ENCODE results near the gene ERCC6L2. TPM values are rescaled to one million over a fixed set of nuclear protein-coding genes. Genes with fewer than 3 reads are reported as not detected.

The ERCC6L2 gene
- total RNA-seq, 4 donors from 2014 or later: 25.8 to 51.4 (median 36.4) TPM

DNA sequence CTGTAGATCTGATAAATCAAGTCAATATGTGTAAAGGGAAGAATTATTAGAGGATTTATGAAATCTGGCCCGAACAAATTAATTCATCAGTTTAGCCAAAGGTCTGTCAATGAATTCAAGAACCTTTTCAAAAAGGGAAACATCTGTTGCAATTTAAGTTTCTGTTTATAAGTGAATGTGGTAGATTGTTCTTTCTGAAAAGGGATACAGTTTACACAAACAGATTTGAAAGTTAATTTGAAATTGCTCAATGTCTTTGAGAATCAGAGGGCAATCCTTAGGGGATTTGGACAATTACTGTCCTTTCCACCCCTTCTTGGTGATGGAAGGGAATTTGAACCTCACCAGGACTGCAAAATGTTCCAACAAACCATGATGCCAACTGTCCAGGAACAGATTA lies 29.7 kb upstream of the ERCC6L2 start:
- TF ChIP-seq POLR2A (IDR thresholded peaks at IDR 0.05): no peak
- no peak for DNase-seq (ENCODE audit: low spot score in 2 of 2)
- WGBS, 2 donors: 61 to 73% methylated on average over 1 of the region's 1 CpG
- H3K4me3 ChIP-seq (ENCODE audit: low read depth, poor library complexity, severe bottlenecking): no peak overlapping the region
- intact Hi-C loops (cut with DNase I; ENCODE audit: low total_unique reads): no loop called here

DNA sequence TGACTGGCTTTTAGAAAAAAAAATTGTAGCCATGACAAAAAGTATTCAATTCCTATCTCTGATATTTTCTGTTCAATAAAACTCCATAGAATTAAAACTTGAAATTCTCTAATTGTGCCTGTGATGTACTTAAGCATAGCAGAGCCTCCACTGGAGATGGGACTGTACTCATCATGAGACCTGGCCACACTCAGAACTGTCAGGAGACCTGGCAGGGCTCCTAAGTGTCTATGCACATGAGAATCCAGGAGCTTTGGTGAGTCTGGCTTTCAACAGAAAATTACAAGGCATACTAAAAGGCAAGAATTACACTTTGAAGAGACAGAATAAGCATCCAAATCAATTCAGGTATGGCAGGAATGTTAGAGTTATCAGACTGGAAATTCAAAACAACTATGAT lies 26.7 kb upstream of the ERCC6L2 start:
- intact Hi-C loops (cut with DNase I; ENCODE audit: low total_unique reads): no loop called here
- DNase-seq (ENCODE audit: low spot score in 2 of 2): no peak
- no peak overlapping the region for H3K4me3 ChIP-seq (ENCODE audit: low read depth, poor library complexity, severe bottlenecking)
- no peak for TF ChIP-seq POLR2A (IDR thresholded peaks at IDR 0.05)
- TF ChIP-seq CTCF (IDR thresholded peaks at IDR 0.05): no peak

GRCh38 chr9:95852059-95853032 lies 23.1 kb upstream of the ERCC6L2 start:
- DNase-seq (ENCODE audit: low spot score in 2 of 2): no peak
- intact Hi-C loops (cut with DNase I; ENCODE audit: low total_unique reads): no loop called here
- TF ChIP-seq POLR2A (IDR thresholded peaks at IDR 0.05) (no peak), CTCF (IDR thresholded peaks at IDR 0.05) (no peak)
- H3K4me3 ChIP-seq (ENCODE audit: low read depth, poor library complexity, severe bottlenecking): no peak overlapping the region
- WGBS, 2 donors: 78% methylated on average over 7 of the region's 7 CpGs

- DNase-seq (ENCODE audit: low spot score in 2 of 2): no peak
- intact Hi-C loops (cut with DNase I; ENCODE audit: low total_unique reads): no loop called here
- no peak overlapping the region for H3K4me3 ChIP-seq (ENCODE audit: low read depth, poor library complexity, severe bottlenecking)
- no peak for TF ChIP-seq CTCF (IDR thresholded peaks at IDR 0.05)
- no peak for TF ChIP-seq POLR2A (IDR thresholded peaks at IDR 0.05)
- WGBS, 2 donors: 63 to 72% methylated on average over 1 of the region's 1 CpG
Observed at GRCh38 chr9:95854386-95855020, 21.0 kb upstream of the ERCC6L2 start.

DNA sequence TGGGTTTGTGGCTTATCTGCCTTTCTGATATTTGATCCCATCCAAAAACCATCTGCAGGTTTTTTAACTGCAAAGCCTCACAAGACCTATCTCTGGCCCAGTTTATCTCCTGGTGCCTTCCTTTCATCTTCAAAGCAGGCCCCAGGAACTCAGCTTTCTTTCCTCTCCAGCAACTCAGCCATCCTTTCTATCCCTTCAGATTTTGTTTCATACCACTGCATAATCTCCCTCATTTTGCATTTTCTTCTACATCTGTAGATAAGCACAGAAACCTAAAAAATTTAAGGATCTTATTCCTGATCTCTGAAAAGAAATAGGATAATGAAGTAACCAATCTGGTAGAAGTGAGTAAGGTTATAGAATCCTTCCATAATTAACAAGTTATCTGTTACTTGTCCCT lies 19.5 kb upstream of the ERCC6L2 start:
- TF ChIP-seq CTCF (IDR thresholded peaks at IDR 0.05): no peak
- TF ChIP-seq POLR2A (IDR thresholded peaks at IDR 0.05): no peak
- no peak overlapping the region for H3K4me3 ChIP-seq (ENCODE audit: low read depth, poor library complexity, severe bottlenecking)
- intact Hi-C loops (cut with DNase I; ENCODE audit: low total_unique reads): no loop called here
- no peak for DNase-seq (ENCODE audit: low spot score in 2 of 2)

GRCh38 chr9:95857124-95857523 lies 18.4 kb upstream of the ERCC6L2 start:
- WGBS, 2 donors: 40 to 41% methylated on average over 2 of the region's 2 CpGs
- TF ChIP-seq POLR2A (IDR thresholded peaks at IDR 0.05): no peak
- TF ChIP-seq CTCF (IDR thresholded peaks at IDR 0.05): no peak
- no peak for DNase-seq (ENCODE audit: low spot score in 2 of 2)
- no peak overlapping the region for H3K4me3 ChIP-seq (ENCODE audit: low read depth, poor library complexity, severe bottlenecking)
- intact Hi-C loops (cut with DNase I; ENCODE audit: low total_unique reads): no loop called here
